SK-N-SH (cell line): ENCODE results near the gene GUK1.

Source experiments
- ELF1 ChIP-seq: IDR thresholded peaks from 2 replicates; pipeline ENCODE4 v1.4.0; 2012
- EP300 ChIP-seq, 2 experiments: IDR thresholded peaks; 2 replicates each; pipeline versions ENCODE4 v1.4.0 to v1.6.1; 2012; ENCODE audit warnings: borderline replicate concordance in 1 of 2, low read depth in 1 of 2, low read length in 1 of 2
- EZH2phosphoT487 ChIP-seq: fragments of 200-600 bp; sonication (generic); IDR thresholded peaks from 2 replicates; pipeline ENCODE4 v1.6.1; 2017; ENCODE audit warnings: low read depth, mixed run types, mild to moderate bottlenecking, antibody characterized with exemption, moderate library complexity, borderline replicate concordance
- GABPA ChIP-seq: IDR thresholded peaks from 2 replicates; pipeline ENCODE4 v1.4.0; 2012; ENCODE audit warnings: low read depth, mild to moderate bottlenecking
- MXI1 ChIP-seq: IDR thresholded peaks from 2 replicates; pipeline ENCODE4 v1.6.1; 2012; ENCODE audit warnings: mild to moderate bottlenecking, low read depth, low read length, improper control_type of control experiment
- NFIC ChIP-seq: IDR thresholded peaks from 2 replicates; pipeline ENCODE4 v1.4.0; 2012; ENCODE audit warnings: borderline replicate concordance
- TAF1 ChIP-seq: IDR thresholded peaks from 2 replicates; pipeline ENCODE4 v1.6.1; 2012; ENCODE audit warnings: low read depth, mild to moderate bottlenecking, low read length, moderate library complexity, borderline replicate concordance
- YY1 ChIP-seq: IDR thresholded peaks from 2 replicates; pipeline ENCODE4 v1.4.0; 2012; ENCODE audit warnings: low read depth, mild to moderate bottlenecking
- TF ChIP-seq, protein P1 (sequence below): fragments of 200-600 bp; sonication (generic); IDR thresholded peaks from 2 replicates; pipeline ENCODE4 v1.6.1; 2017; ENCODE audit warnings: antibody characterized with exemption, mild to moderate bottlenecking, moderate library complexity
- TF ChIP-seq, protein P2 (sequence below): IDR thresholded peaks from 2 replicates; pipeline ENCODE4 v1.4.0; 2012; ENCODE audit warnings: low read depth, borderline replicate concordance

DNA sequence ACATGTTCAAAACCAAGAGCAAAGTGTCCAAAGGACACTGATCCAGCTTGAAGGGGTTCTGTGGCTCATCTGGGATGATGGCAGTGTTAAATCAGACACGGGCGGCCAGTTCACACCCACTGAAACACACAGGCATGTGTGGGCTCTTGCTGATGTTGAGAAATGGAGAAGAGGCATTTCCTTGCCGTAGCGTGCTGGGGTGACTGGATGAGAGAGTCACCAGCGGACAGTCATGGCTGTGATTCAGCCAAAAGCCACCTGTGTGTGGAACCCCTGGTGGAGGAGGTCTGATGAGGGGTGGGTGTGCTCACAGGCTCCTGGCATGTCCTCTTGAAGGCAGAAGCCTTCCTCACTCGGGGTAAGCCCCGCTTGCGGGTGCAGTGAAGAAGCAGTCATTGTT, 44.1 kb upstream of the GUK1 start:
- TF ChIP-seq, protein P1, sequence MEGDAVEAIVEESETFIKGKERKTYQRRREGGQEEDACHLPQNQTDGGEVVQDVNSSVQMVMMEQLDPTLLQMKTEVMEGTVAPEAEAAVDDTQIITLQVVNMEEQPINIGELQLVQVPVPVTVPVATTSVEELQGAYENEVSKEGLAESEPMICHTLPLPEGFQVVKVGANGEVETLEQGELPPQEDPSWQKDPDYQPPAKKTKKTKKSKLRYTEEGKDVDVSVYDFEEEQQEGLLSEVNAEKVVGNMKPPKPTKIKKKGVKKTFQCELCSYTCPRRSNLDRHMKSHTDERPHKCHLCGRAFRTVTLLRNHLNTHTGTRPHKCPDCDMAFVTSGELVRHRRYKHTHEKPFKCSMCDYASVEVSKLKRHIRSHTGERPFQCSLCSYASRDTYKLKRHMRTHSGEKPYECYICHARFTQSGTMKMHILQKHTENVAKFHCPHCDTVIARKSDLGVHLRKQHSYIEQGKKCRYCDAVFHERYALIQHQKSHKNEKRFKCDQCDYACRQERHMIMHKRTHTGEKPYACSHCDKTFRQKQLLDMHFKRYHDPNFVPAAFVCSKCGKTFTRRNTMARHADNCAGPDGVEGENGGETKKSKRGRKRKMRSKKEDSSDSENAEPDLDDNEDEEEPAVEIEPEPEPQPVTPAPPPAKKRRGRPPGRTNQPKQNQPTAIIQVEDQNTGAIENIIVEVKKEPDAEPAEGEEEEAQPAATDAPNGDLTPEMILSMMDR, result no peak
- TF ChIP-seq, protein P2, sequence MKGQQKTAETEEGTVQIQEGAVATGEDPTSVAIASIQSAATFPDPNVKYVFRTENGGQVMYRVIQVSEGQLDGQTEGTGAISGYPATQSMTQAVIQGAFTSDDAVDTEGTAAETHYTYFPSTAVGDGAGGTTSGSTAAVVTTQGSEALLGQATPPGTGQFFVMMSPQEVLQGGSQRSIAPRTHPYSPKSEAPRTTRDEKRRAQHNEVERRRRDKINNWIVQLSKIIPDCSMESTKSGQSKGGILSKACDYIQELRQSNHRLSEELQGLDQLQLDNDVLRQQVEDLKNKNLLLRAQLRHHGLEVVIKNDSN, result no peak
- no peak for TF ChIP-seq EZH2phosphoT487
- no peak for TF ChIP-seq GABPA
- no peak for TF ChIP-seq EP300 (IDR thresholded peaks at IDR 0.05; ENCODE audit: borderline replicate concordance in 1 of 2, low read depth in 1 of 2, low read length in 1 of 2)
- TF ChIP-seq NFIC, result no peak
- no peak for TF ChIP-seq TAF1
- TF ChIP-seq ELF1, result no peak
- TF ChIP-seq YY1, result no peak
- TF ChIP-seq MXI1, result no peak
